ENCODE results near the gene FOXN3. TPM values are rescaled to one million over a fixed set of nuclear protein-coding genes. Genes with fewer than 3 reads are reported as not detected.
A peak's percentile ranks its signal among the peaks of the same experiment; 100 is the strongest.

Gene FOXN3
- total RNA-seq, 4 donors from 2014 or later = 91.7 to 207 (median 125) TPM

DNA sequence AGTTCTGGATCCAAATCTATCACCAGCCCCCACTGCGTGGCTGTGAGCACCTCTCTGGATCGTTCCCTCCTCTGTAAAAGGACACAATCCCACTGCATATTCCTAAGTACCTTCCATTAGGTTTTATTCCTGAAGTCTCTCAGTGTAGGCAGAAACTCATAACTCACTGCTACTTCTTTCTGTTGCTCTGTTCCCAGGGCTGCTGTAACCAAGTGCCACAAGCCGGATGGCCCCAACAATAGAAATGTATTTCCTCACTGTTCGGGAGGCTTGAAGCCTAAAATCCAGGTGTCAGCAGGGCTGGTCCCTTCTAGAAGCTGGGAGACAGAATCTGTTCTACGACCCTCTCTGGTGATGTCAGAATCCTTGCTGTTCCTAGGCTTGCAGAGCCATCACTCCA lies 24.9 kb downstream of the FOXN3 start:
- ATAC-seq (ENCODE audit: low FRiP score) = no peak
- no peak for DNase-seq (ENCODE audit: low spot score)
- TF ChIP-seq, protein P1, sequence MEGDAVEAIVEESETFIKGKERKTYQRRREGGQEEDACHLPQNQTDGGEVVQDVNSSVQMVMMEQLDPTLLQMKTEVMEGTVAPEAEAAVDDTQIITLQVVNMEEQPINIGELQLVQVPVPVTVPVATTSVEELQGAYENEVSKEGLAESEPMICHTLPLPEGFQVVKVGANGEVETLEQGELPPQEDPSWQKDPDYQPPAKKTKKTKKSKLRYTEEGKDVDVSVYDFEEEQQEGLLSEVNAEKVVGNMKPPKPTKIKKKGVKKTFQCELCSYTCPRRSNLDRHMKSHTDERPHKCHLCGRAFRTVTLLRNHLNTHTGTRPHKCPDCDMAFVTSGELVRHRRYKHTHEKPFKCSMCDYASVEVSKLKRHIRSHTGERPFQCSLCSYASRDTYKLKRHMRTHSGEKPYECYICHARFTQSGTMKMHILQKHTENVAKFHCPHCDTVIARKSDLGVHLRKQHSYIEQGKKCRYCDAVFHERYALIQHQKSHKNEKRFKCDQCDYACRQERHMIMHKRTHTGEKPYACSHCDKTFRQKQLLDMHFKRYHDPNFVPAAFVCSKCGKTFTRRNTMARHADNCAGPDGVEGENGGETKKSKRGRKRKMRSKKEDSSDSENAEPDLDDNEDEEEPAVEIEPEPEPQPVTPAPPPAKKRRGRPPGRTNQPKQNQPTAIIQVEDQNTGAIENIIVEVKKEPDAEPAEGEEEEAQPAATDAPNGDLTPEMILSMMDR (IDR thresholded peaks at IDR 0.05) = no peak

DNA sequence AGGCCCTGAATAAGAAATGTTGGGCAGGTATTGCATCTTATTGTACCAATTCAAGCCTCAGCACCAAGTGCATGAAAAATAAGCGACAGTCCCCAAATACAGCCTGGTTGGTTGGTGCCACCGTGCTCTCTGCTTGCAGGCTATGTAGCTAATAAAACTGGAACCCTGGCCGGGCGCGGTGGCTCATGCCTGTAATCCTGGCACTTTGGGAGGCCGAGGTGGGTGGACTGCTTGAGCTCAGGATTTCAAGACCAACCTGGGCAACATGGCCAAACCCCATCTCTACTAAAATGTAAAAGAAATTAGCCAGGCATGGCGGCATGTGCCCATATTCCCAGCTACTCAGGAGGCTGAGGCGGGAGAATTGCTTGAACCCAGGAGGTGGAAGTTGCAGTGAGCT lies 25.5 kb downstream of the FOXN3 start:
- TF ChIP-seq, protein P1 (IDR thresholded peaks at IDR 0.05) = no peak
- DNase-seq (ENCODE audit: low spot score) (no peak), ATAC-seq (ENCODE audit: low FRiP score) (no peak)

DNA sequence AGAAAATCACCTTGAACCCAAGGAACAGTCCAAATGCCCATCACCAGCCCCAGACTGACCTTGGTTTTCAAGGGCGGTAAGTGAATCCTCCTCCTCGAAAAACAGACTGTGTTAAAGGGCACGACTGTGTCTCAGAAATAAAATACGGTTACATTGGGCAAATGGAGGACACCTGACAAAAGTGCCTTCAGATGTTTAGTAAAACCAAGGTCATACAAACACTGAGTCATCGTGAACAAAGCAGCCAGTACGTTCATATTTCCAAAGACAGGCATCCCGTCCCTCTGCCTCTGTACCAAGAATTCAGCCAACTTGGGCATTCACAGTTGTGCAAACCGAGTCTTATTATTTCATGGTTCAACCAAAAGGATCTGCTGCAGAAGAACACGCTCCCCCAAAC lies 25.9 kb downstream of the FOXN3 start:
- ATAC-seq (ENCODE audit: low FRiP score) (no peak), DNase-seq (ENCODE audit: low spot score) (no peak)
- TF ChIP-seq, protein P1 (IDR thresholded peaks at IDR 0.05) = no peak

DNA sequence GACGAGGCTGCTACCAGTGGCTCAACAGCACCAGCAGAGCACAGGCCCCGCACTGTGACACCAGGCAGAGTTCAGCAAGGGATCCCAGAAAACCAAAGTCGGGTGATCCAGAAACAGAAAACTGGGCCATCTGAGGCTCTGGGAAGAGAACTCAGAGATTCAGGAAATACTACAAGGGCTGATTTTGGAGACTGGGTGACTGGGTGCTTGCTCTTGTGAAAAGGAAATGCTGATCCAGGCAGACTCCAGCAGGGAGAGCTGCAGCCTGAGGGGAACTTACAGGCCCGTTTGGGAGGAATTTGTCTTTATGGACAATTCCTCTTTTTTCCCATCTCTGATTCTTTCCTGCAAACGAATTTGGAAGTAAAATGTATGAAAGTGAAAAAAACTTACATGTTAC lies 28.2 kb downstream of the FOXN3 start:
- DNase-seq (ENCODE audit: low spot score) = no peak
- ATAC-seq (ENCODE audit: low FRiP score) = no peak
- TF ChIP-seq, protein P1 (IDR thresholded peaks at IDR 0.05) = no peak

DNA sequence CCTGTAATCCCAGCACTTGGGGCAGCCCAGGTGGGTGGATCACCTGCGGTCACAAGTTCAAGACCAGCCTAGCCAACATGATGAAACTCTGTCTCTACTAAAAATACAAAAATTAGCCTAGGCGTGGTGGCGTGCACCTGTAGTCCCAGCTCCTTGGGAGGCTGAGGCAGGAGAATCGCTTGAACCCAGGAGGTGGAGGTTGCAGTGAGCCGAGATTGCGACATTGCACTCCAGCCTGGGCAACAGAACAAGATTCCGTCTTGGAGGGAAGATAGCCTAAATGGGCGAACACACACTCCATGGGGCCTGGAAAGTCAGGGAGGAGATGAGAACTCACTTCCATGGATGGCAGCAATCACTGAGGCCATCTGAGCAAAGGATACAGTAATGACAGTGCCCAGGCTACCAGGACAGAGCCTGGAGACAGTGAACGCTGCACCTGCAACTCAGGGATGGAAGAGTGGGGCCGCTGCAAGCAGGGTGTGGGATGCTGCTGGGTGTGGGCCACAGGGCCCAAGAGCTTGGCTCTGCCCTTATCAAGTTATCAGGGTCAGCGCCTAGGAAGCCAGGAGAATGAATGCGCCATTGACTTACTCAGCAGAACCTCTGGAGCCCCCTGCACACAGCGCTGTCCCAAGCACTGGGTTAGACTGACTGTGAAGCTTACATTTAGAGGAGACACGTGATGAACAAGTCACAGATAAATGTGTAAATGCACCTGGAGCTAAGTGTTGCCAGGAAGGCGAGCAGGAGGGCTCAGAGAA lies 28.9 kb downstream of the FOXN3 start:
- ATAC-seq (ENCODE audit: low FRiP score) (no peak), DNase-seq (ENCODE audit: low spot score) (no peak)
- TF ChIP-seq, protein P1 (IDR thresholded peaks at IDR 0.05) = no peak

DNA sequence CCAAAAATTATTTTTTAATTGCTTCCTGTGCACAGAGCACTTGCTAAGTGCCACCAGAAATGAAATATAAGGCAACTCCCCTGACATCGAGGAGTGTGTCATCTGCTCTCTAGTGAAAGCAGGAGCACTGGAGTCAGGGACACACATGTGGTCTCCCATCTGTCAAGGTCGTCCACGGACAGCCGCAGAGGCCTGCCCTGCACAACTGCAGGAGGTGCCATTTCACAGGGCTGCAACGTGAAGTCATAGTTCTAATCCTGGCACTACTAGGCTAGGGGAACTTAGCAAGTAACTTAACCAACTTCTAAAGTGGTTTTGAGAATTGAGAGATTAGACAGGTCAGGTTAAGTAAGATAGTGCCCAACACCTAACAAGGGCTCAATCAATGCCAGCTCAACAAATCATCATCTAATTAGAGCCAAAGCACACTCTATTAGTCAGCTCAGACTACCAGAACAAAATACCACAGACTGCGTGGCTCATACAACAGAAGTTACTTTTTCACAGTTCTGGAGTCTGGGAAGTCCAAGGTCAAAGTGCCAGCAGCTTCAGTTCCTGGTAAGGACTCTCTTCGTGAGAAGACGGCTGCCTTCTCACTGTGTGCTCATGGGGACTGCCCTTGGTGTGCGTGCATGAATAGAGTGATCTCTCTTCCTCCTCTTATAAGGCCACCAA lies 30.7 kb downstream of the FOXN3 start:
- DNase-seq (ENCODE audit: low spot score) = no peak
- TF ChIP-seq, protein P1 (IDR thresholded peaks at IDR 0.05) = peak in 1 of 3 donors; percentile 12
- ATAC-seq (ENCODE audit: low FRiP score) = peak; percentile 10

DNA sequence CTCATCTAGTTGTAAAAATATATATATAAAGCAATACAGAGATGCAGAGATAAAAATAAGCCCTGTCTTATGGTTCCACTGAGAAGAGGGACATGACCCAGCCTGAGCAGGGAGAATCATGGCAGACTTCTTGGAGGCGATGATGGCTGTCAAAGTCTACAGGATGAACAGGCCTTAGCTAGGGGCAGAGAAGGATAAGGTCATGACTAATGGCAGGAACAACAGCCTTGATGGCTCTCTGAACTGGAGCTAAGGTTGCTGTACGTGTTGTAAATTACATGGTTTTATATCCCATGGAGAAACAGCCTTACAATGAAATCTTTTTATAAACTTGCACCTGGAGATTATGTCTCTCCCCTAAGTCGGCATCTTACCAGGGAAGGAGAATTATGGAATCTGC lies 32.4 kb downstream of the FOXN3 start:
- TF ChIP-seq, protein P1 (IDR thresholded peaks at IDR 0.05) = no peak
- DNase-seq (ENCODE audit: low spot score) (no peak), ATAC-seq (ENCODE audit: low FRiP score) (no peak)

Measured in omental fat pad (tissue), 4 donors.